Mammary epithelial cell (primary cell): Measurements from ENCODE around the gene ATXN2.

ENCODE experiments used
- EZH2 ChIP-seq: IDR thresholded peaks from 2 replicates; pipeline ENCODE4 v1.6.1; 2012; ENCODE audit warnings: low read length, inconsistent platforms, borderline replicate concordance
- TF ChIP-seq, protein P1 (sequence below), 2 donors: IDR thresholded peaks in 1 of 2; conservative IDR thresholded peaks in 1 of 2; 2 replicates each; pipeline ENCODE4 v1.5.1; 2011 to 2012; ENCODE audit warnings: inconsistent platforms in 2 of 2, low read length in 2 of 2, mild to moderate bottlenecking in 2 of 2, control low read depth in 1 of 2, low read depth in 1 of 2; ENCODE audit not compliant: insufficient read depth in 1 of 2; ENCODE audit errors: extremely low read depth in 1 of 2

DNA sequence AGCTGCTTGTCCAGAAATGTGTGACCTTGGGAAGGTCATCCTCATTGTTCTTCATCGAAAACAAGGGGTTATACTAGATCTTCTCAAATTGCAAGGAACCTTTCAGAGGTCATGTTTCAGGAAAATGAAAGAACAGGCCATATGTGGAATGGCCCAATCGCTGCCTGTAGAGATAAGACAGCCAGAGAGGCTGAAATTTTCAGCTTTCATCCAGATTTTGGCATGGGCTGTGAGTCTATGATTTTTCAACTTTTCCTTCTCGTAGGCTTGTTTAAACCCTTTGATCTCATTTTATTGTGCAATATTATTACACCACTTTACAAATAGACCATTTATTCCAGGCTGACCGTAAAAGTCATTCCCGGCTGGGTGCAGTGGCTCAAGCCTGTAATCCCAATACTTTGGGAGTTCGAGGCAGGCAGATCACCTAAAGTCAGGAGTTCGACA is 17.1 kb upstream of the ATXN2 start:
- TF ChIP-seq, protein P1, sequence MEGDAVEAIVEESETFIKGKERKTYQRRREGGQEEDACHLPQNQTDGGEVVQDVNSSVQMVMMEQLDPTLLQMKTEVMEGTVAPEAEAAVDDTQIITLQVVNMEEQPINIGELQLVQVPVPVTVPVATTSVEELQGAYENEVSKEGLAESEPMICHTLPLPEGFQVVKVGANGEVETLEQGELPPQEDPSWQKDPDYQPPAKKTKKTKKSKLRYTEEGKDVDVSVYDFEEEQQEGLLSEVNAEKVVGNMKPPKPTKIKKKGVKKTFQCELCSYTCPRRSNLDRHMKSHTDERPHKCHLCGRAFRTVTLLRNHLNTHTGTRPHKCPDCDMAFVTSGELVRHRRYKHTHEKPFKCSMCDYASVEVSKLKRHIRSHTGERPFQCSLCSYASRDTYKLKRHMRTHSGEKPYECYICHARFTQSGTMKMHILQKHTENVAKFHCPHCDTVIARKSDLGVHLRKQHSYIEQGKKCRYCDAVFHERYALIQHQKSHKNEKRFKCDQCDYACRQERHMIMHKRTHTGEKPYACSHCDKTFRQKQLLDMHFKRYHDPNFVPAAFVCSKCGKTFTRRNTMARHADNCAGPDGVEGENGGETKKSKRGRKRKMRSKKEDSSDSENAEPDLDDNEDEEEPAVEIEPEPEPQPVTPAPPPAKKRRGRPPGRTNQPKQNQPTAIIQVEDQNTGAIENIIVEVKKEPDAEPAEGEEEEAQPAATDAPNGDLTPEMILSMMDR (conservative IDR thresholded peaks at IDR 0.05 in 1 of 2, IDR thresholded peaks at IDR 0.05 in 1 of 2; ENCODE audit: extremely low read depth in 1 of 2, insufficient read depth in 1 of 2, low read depth in 1 of 2, low read length in 2 of 2) = no peak
- TF ChIP-seq EZH2 = no peak
